Stromal cell of bone marrow (primary cell): ENCODE measurements around the gene CDH13.

Source experiments
- DNase-seq: peaks from one replicate; pipeline ENCODE4 v3.0.0-alpha.2; 2012; ENCODE audit warnings: low read depth

Gene CDH13

GRCh38 chr16:82846806-82847205 lies 220.0 kb downstream of the CDH13 start:
- no peak for DNase-seq

DNA sequence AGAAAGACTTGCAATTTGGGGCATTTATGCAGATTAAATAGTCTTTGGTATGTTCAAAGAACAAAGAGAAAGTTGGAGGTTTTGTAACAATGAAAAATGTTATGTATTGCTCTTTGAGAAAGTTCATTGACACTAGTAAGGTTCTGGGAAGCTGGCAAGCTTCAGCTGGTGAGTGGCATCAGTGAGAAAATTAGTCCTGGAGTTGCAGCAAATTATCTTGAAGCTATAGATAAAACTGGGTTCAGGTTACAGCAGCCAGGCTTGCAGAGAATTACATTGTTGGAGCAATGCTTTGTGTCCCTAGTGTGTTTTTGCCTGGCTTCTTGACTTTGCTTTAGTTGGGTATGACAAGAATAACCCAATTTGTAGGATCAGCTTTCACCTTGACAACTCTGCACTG lies 221.2 kb downstream of the CDH13 start:
- DNase-seq, result no peak

DNA sequence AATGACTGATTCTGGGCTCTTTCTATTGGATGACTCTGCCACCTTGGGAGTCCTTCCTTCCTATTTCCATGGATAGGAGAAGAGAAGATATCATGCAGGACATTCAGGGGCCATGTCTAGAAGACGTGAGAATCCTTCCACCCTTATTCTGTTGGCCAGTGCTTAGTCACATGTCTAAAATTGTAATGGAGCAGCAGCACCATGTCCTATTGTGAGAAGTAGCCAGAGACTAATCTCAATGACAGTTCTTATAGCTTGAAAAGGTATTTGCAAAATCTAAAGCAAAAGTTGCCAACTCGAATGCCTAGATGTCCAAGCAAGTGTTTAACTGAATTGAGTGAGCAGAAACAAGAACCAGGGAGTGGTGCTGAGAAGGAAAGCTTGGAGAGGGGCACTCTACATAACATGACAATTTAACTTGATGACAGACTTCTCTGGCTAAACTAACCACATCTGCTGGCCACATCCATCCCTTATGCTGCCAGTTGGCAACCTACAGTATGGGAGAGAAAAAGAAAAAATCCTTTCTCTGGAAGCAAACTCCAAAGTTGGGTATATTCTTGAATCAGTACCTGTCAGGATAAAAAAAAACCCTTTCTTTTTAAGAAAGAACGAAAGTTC lies 225.7 kb downstream of the CDH13 start:
- DNase-seq, result peak; percentile 23

GRCh38 chr16:82855471-82855870 lies 228.7 kb downstream of the CDH13 start:
- DNase-seq, result peak; percentile 86

DNA sequence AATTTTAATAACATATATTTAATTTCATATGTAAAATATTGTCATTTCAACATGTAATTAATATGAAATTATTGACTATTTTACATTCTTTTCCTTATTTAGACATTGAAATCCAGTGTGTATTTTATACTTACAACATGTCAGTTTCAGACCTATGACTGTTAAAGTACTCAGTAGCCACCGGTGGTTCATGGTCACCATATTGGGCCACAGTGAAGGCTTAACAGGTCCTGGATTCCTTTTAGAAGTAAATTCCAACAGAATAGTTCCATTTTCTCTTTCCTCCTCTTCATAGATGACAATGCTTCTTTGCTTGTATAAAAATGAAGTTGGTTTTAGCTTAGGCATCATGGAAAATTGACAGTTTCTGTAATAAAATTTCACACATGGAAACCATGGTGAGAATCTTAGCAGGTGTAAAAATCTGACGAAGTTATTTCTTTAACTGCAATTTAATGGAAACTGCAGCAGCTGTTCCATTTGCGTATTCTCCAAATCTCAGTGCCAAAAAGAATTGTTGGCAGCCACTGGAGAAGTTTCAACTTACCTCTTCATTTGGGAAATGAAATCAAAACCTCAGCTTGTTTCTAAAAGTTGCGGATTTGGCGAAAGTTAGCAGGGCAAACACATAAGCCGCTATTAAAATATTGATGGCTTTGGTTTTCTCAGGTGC lies 231.1 kb downstream of the CDH13 start:
- no peak for DNase-seq

- DNase-seq, result no peak
These were observed 232.9 kb downstream of the CDH13 start for GRCh38 chr16:82859662-82860061.

DNA sequence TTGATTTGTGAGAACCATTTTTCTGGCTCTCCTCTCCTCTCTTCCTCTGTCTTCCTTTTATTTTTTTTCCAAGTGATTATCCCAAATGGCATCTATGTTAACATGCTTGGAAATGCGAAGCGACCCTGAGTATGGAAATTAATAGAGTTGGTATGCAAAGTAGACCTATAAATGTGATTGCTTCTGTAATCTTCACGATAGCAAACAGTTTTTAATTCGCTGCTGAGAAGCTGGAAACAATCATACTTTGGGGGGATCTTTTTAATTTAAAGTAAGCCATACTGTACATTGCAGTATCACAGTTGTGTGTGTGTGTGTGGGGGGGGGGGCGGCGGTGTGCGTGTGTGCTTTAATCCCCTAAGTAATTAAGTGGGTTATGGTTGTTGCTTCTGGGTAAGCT lies 233.3 kb downstream of the CDH13 start:
- DNase-seq, result no peak

- no peak for DNase-seq
These were observed 235.3 kb downstream of the CDH13 start for GRCh38 chr16:82862057-82862456.

DNA sequence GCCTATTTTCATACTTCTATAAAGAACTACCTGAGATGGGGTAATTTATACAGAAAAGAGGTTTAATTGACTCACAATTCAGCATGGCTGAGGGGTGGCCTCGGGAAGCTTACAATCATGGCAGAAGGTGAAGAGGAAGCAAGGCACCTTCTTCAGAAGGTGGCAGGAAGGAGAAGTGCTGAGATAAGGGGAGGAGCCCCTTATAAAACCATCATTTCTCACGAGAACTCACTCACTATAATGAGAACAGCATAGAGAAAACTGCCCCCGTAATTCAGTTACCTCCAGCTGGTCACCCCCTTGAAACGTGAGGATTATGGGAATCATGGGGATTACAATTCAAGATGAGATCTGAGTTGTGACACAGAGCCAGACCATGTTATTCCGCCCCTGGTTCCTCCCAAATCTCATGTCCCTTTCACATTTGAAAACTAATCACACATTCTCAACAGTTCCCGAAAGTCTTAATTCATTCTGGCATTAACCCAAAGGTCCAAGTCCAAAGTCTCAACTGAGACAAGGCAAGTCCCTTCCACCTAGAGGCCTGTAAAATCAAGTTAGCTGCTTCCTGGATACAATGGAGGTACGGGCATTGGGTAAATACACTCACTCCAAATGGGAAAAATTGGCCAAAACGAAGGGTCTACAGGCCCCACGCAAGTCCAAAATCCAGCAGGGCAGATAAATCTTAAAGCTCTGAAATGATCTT lies 237.7 kb downstream of the CDH13 start:
- no peak for DNase-seq

DNA sequence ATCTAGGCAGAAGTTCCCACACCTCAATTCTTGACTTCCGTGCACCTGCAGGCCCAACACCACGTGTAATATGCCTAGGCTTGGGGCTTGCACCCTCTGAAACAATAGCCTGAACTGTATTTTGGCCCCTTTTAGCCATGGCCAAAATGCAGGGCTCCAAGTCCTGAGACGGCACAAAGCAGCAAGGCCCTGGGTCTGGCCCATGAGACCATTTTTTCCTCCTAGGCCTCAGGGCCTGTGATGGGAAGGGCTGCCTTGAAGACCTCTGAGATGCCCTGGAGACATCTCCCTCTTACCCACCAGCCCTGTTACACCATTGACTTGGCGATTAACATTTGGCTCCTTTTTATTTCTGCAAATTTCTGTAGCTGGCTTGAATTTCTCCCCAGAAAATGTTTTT lies 238.6 kb downstream of the CDH13 start:
- no peak for DNase-seq

GRCh38 chr16:82867485-82867884 lies 240.7 kb downstream of the CDH13 start:
- no peak for DNase-seq

GRCh38 chr16:82874271-82874670 lies 247.5 kb downstream of the CDH13 start:
- no peak for DNase-seq

DNA sequence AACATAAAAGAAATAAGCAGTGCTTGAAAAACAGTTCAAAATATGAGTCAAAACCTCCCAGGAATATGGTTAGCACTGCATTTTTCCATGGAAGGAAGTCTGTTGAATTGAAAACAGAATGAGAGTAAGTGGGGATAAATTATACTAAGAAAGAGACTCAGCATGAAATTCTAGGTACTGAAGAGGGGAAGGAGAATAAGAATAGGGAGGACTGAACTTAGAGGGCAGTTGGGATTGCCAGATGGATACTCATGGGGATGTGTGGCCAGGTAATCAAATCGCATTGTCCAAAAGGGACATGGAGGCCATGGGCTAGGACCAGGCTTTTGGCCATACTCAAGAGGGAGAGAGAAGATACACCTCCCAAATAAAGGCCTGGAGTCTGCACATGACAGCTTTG lies 247.9 kb downstream of the CDH13 start:
- no peak for DNase-seq

GRCh38 chr16:82876951-82877350 lies 250.2 kb downstream of the CDH13 start:
- no peak for DNase-seq

GRCh38 chr16:82878466-82878865 lies 251.7 kb downstream of the CDH13 start:
- DNase-seq, result no peak

DNA sequence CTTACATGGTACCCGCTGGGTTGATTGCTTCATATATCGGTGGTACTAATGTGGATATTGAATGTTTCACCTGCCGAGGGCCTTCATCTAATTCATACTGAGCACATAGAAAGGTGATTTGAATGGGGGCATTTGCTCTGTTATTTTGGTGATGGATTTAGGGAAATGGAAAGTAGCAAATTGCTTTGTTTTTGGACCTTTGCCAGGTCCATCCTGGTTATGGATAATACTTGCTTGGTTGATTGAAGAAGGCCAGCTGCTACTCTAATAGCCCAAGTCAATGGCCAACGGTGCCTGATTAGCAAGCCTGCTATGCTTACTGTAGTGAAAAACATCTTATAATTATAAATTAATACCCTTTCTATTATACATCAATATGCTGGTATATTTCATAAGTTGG lies 253.6 kb downstream of the CDH13 start:
- DNase-seq, result no peak

- DNase-seq, result no peak
These were observed 254.7 kb downstream of the CDH13 start for GRCh38 chr16:82881516-82881915.

- DNase-seq, result no peak
These were observed 255.5 kb downstream of the CDH13 start for GRCh38 chr16:82882226-82882625.

GRCh38 chr16:82882982-82883835 lies 256.4 kb downstream of the CDH13 start:
- no peak for DNase-seq

- no peak for DNase-seq
These were observed 257.6 kb downstream of the CDH13 start for GRCh38 chr16:82884320-82884898.

- no peak for DNase-seq
These were observed 259.4 kb downstream of the CDH13 start for GRCh38 chr16:82886146-82886545.

- peak; percentile 43 for DNase-seq
These were observed 261.8 kb downstream of the CDH13 start for GRCh38 chr16:82888591-82889001.
